Measurements from ENCODE around the gene C2orf49. TPM values are rescaled to one million over a fixed set of nuclear protein-coding genes. Genes with fewer than 3 reads are reported as not detected.
"Not testable (repeated sequence)": the region's sequence is repeated elsewhere in the genome, so short reads cannot be mapped to it uniquely, and the experiment has no call there.

The C2orf49 gene
- total and polyA plus RNA-seq, 2 of the 8 experiments (the other 6 are each of a cell fraction or from before 2014, with no cell fraction given): 5.6 to 19.9 TPM

- TF ChIP-seq CHD1 (IDR thresholded peaks at IDR 0.05; ENCODE audit: low read depth, low read length) (no peak), GABPA (IDR thresholded peaks at IDR 0.05; ENCODE audit: borderline replicate concordance, insufficient read depth, low read length) (no peak), CHD2 (IDR thresholded peaks at IDR 0.05; ENCODE audit: low read length) (no peak), TAF1 (IDR thresholded peaks at IDR 0.05; ENCODE audit: low read depth, low read length) (no peak)
These were observed 11.9 kb upstream of the C2orf49 start (continued) for GRCh38 chr2:105325389-105325963.

- H3K79me2 ChIP-seq (ENCODE audit: control insufficient read depth in 1 of 2, insufficient read depth in 2 of 2, low read length in 2 of 2): peaks cover 9 to 68% of the 10 kb centered on the region in 2 experiments; a peak in 3 of 4 replicates
These were observed 10.1 kb upstream of the C2orf49 start for GRCh38 chr2:105327271-105327670.

More at GRCh38 chr2:105327271-105327670, 10.1 kb upstream of the C2orf49 start:
- not testable (repeated sequence) for H2BK12ac ChIP-seq (ENCODE audit: low read depth, low read length); H3K4me2 ChIP-seq (ENCODE audit: insufficient read depth in 1 of 2, low read depth in 2 of 2, low read length in 2 of 2); FAIRE-seq; H3K27ac ChIP-seq (ENCODE audit: low read depth, low read length); H2AK5ac ChIP-seq (ENCODE audit: low read depth, low read length); H3K4me3 ChIP-seq (ENCODE audit: extremely low read depth in 1 of 4, insufficient read depth in 2 of 4, low read depth in 3 of 4, low read length in 4 of 4); H2BK120ac ChIP-seq (replicated peaks; ENCODE audit: low read depth, low read length); H4K20me1 ChIP-seq (replicated peaks in 1 of 2; ENCODE audit: control insufficient read depth in 1 of 2, insufficient read depth in 2 of 2, low read length in 2 of 2); H3K36me3 ChIP-seq (ENCODE audit: control insufficient read depth in 2 of 4, insufficient read depth in 4 of 4, low read length in 3 of 4); H3K9ac ChIP-seq (replicated peaks in 1 of 4; ENCODE audit: extremely low read depth in 1 of 4, low read depth in 3 of 4, low read length in 3 of 4); H3K18ac ChIP-seq (ENCODE audit: extremely low read depth, low read length); H3K9me3 ChIP-seq (ENCODE audit: insufficient read depth in 2 of 2, low read depth in 1 of 2, low read length in 1 of 2); H2BK5ac ChIP-seq (ENCODE audit: low read depth, low read length); H4K8ac ChIP-seq (ENCODE audit: extremely low read depth, insufficient read depth, low read length); H4K91ac ChIP-seq (replicated peaks; ENCODE audit: insufficient read length, low read length); H3K4ac ChIP-seq (replicated peaks; ENCODE audit: insufficient read length, low read depth, low read length); DNase-seq (ENCODE audit: low read depth in 1 of 2, low spot score in 2 of 2); H3K14ac ChIP-seq (ENCODE audit: insufficient read length); H3K56ac ChIP-seq (replicated peaks; ENCODE audit: insufficient read length, low read depth, low read length); H2AFZ ChIP-seq (ENCODE audit: low read length); H3K23ac ChIP-seq (ENCODE audit: insufficient read length); H2BK15ac ChIP-seq (ENCODE audit: low read length); H4K5ac ChIP-seq (ENCODE audit: insufficient read length, low read depth, low read length); H2BK20ac ChIP-seq (ENCODE audit: low read length); H3K27me3 ChIP-seq (replicated peaks in 1 of 4; ENCODE audit: control insufficient read depth in 3 of 4, extremely low read depth in 1 of 4, insufficient read depth in 3 of 4, low read length in 3 of 4)
- ChIA-PET CTCF (ENCODE audit: partially characterized antibody) (interaction anchor here (0.7 to 1.2 kb wide), 3 partner anchors 49 to 216 kb away, joined by 3 read pairs; no protein-coding TSS in a partner anchor), POLR2A (ENCODE audit: partially characterized antibody) (interaction anchor here (1.3 to 2.1 kb wide), 2 partner anchors 10 to 11 kb away, joined by 3 to 10 read pairs; partner anchors contain the start of gene C2orf49)
- peaks cover 5 to 12% (median 10%) of the 10 kb centered on the region in 4 experiments; a peak in 5 of 7 replicates for H3K4me1 ChIP-seq (replicated peaks in 1 of 4; ENCODE audit: control insufficient read depth in 3 of 4, insufficient read depth in 4 of 4, low read length in 3 of 4)
- WGBS, 2 experiments (ENCODE audit: extremely low coverage in 1 of 2, insufficient coverage in 1 of 2, insufficient read length in 1 of 2, insufficient replicate concordance in 2 of 2, low coverage in 1 of 2, low lambda C conversion rate in 2 of 2, missing lambda C conversion rate in 1 of 2): 91% methylated on average over 3 of the region's 3 CpGs; no CpG with 5 or more reads in 1 of the 2 experiments
- peaks cover 22% of the 10 kb centered on the region for H3K79me1 ChIP-seq (ENCODE audit: low read depth, low read length)
- peaks cover 10% of the 10 kb centered on the region; the same call in 1 of the 2 replicates for H3K23me2 ChIP-seq (ENCODE audit: low read depth, low read length)

Measured in H1 (cell line).